IMR-90 (cell line): Measurements from ENCODE around the gene LDB2. TPM values are rescaled to one million over a fixed set of nuclear protein-coding genes. Genes with fewer than 3 reads are reported as not detected.

Source experiments
- ATAC-seq: fragments of 200-7000 bp; cut with Tn5 transposase; 2 replicates; pipeline ENCODE4 v1.9.1; 2020; ENCODE audit warnings: low read depth, mild to moderate bottlenecking, moderate library complexity
- BruUV-seq: library from RNA; stranded (reverse); fragments of 400-500 nt; replicated peaks from 2 replicates; lab custom pipeline; 2021; lab: Mats Ljungman, UMichigan
- CTCF ChIA-PET: fragments of 300-600 bp; formaldehyde crosslinking; extraction: SDS; loops from one replicate; lab custom pipeline; 2021; ENCODE audit warnings: antibody characterized with exemption; lab: Yijun Ruan, JAX
- POLR2A ChIA-PET: fragments of 300-600 bp; sonication (Branson Sonifier 250); formaldehyde crosslinking; loops from one replicate; lab custom pipeline; 2022; ENCODE audit warnings: antibody characterized with exemption; ENCODE audit not compliant: unreplicated experiment; lab: Charles Lee
- DNase-seq: peaks from one replicate; pipeline ENCODE4 v3.0.0; 2013
- H2AFZ ChIP-seq: replicated peaks from 2 replicates; pipeline ENCODE3; 2013; ENCODE audit warnings: low read length, mild to moderate bottlenecking; ENCODE audit not compliant: poor library complexity
- H2AK5ac ChIP-seq: 2 replicates; pipeline ENCODE4 v1.6.1; 2013; ENCODE audit warnings: low read depth, low read length, inconsistent platforms
- H2AK9ac ChIP-seq: replicated peaks from 2 replicates; pipeline ENCODE3; 2013; ENCODE audit warnings: mild to moderate bottlenecking, low read depth, low read length, moderate library complexity; ENCODE audit not compliant: poor library complexity
- H2BK120ac ChIP-seq: 2 replicates; pipeline ENCODE4 v1.6.1; 2013; ENCODE audit warnings: low read depth, low read length, inconsistent platforms
- H2BK15ac ChIP-seq: 3 replicates; pipeline ENCODE4 v1.6.1; 2013; ENCODE audit warnings: low read depth, low read length, inconsistent platforms
- H2BK20ac ChIP-seq: 2 replicates; pipeline ENCODE4 v1.6.1; 2013; ENCODE audit warnings: low read depth, mild to moderate bottlenecking, inconsistent platforms, low read length, moderate library complexity
- H2BK5ac ChIP-seq: 2 replicates; pipeline ENCODE4 v1.6.1; 2013; ENCODE audit warnings: mild to moderate bottlenecking, low read depth, low read length, inconsistent platforms; ENCODE audit not compliant: poor library complexity, severe bottlenecking
- H3K14ac ChIP-seq: replicated peaks from 2 replicates; pipeline ENCODE4 v1.6.1; 2013; ENCODE audit warnings: low read depth, low read length, inconsistent platforms
- H3K18ac ChIP-seq: 2 replicates; pipeline ENCODE4 v1.6.1; 2013; ENCODE audit warnings: low read depth, low read length, control low read depth
- H3K23ac ChIP-seq: 2 replicates; pipeline ENCODE4 v1.6.1; 2013; ENCODE audit warnings: low read depth, low read length, inconsistent platforms
- H3K27ac ChIP-seq: 2 replicates; pipeline ENCODE4 v1.5.1; 2013; ENCODE audit warnings: mild to moderate bottlenecking, control low read depth, low read length; ENCODE audit not compliant: insufficient read depth
- H3K27me3 ChIP-seq: 2 replicates; pipeline ENCODE4 v1.6.1; 2013; ENCODE audit warnings: low read length; ENCODE audit not compliant: control insufficient read depth, insufficient read depth
- H3K36me3 ChIP-seq: 2 replicates; pipeline ENCODE4 v1.6.1; 2013; ENCODE audit warnings: low read length, mixed read lengths; ENCODE audit not compliant: control insufficient read depth, insufficient read depth
- H3K4ac ChIP-seq: 2 replicates; pipeline ENCODE4 v1.6.1; 2013; ENCODE audit warnings: low read depth, low read length, inconsistent platforms
- H3K4me1 ChIP-seq: 2 replicates; pipeline ENCODE4 v1.6.1; 2013; ENCODE audit warnings: low read length, mixed read lengths; ENCODE audit not compliant: control insufficient read depth, insufficient read depth
- H3K4me2 ChIP-seq: 2 replicates; pipeline ENCODE4 v1.6.1; 2013; ENCODE audit warnings: low read depth, mild to moderate bottlenecking, control low read depth, low read length, moderate library complexity
- H3K4me3 ChIP-seq: 2 replicates; pipeline ENCODE4 v1.5.1; 2013; ENCODE audit warnings: low read depth, mild to moderate bottlenecking, control low read depth, low read length, moderate library complexity; ENCODE audit not compliant: insufficient read depth
- H3K56ac ChIP-seq: 2 replicates; pipeline ENCODE4 v1.6.1; 2013; ENCODE audit warnings: low read length, inconsistent platforms; ENCODE audit not compliant: insufficient read depth; ENCODE audit errors: extremely low read depth
- H3K79me1 ChIP-seq, 2 experiments: 2 replicates each; pipeline ENCODE4 v1.6.1; 2013; ENCODE audit warnings: low read length in 2 of 2, inconsistent platforms in 1 of 2, low read depth in 1 of 2
- H3K9ac ChIP-seq: 2 replicates; pipeline ENCODE4 v1.6.1; 2013; ENCODE audit warnings: low read depth, low read length, control low read depth
- H3K9me1 ChIP-seq: 2 replicates; pipeline ENCODE4 v1.6.1; 2013; ENCODE audit warnings: low read length, inconsistent platforms; ENCODE audit not compliant: insufficient read depth
- H3K9me3 ChIP-seq: 2 replicates; pipeline ENCODE4 v1.6.1; 2013; ENCODE audit warnings: low read length; ENCODE audit not compliant: control insufficient read depth, insufficient read depth
- H4K20me1 ChIP-seq: 2 replicates; pipeline ENCODE4 v1.6.1; 2013; ENCODE audit warnings: low read length, inconsistent platforms; ENCODE audit not compliant: insufficient read depth
- H4K5ac ChIP-seq: 2 replicates; pipeline ENCODE4 v1.6.1; 2013; ENCODE audit warnings: mild to moderate bottlenecking, low read depth, low read length, control low read depth
- H4K8ac ChIP-seq, 2 experiments: 2 replicates each; pipeline ENCODE4 v1.6.1; 2013; ENCODE audit warnings: low read depth in 2 of 2, low read length in 2 of 2, control low read depth in 1 of 2, inconsistent platforms in 1 of 2
- H4K91ac ChIP-seq: 2 replicates; pipeline ENCODE4 v1.6.1; 2013; ENCODE audit warnings: low read depth, low read length, inconsistent platforms; ENCODE audit not compliant: insufficient read depth
- CHD1 ChIP-seq: IDR thresholded peaks from 2 replicates; pipeline ENCODE4 v1.6.1; 2012; ENCODE audit warnings: low read depth, low read length, improper control_type of control experiment
- FOS ChIP-seq: fragments of 150-350 bp; IDR thresholded peaks from 2 replicates; pipeline ENCODE4 v1.6.1; 2016; ENCODE audit warnings: low read depth, low read length
- MXI1 ChIP-seq: IDR thresholded peaks from 2 replicates; pipeline ENCODE4 v1.6.1; 2012; ENCODE audit warnings: low read depth, mild to moderate bottlenecking, low read length, moderate library complexity, borderline replicate concordance
- RAD21 ChIP-seq: IDR thresholded peaks from 2 replicates; pipeline ENCODE4 v1.6.1; 2012; ENCODE audit warnings: low read length, improper control_type of control experiment
- RCOR1 ChIP-seq: IDR thresholded peaks from 2 replicates; pipeline ENCODE4 v1.6.1; 2012; ENCODE audit warnings: mild to moderate bottlenecking, low read length, improper control_type of control experiment; ENCODE audit not compliant: insufficient replicate concordance
- WGBS, 2 experiments: methylation state at CpG; one replicate each; pipeline versions ENCODE4 v1.1.5 to v1.1.7; 2013; ENCODE audit warnings: missing lambda C conversion rate in 2 of 2; ENCODE audit not compliant: insufficient read length in 1 of 2; ENCODE audit errors: extremely low coverage in 2 of 2; 5-methylcytosine and 5-hydroxymethylcytosine counted together
- dilution Hi-C: fragments of 300-500 bp; cut with HindIII; formaldehyde crosslinking; loops from one replicate; pipeline ENCODE4 v1.14.3; 2018; ENCODE audit warnings: low sequenced_read_pairs; ENCODE audit not compliant: unreplicated experiment
- in situ Hi-C: fragments of 300-500 bp; cut with MboI; formaldehyde crosslinking; loops from 3 replicates; pipeline ENCODE4 v1.14.3; 2019; ENCODE audit warnings: low sequenced_read_pairs, inconsistent platforms, mixed read lengths
- intact Hi-C: fragments of 100-400 bp; cut with micrococcal nuclease; formaldehyde crosslinking; loops from 2 replicates; pipeline ENCODE4 v1.10.0; 2022
- polyA plus RNA-seq, 3 experiments: library from polyadenylated mRNA; depleted of rRNA; stranded (reverse); fragments of >200 nt; gene quantifications; 2 replicates each; pipeline ENCODE4 v1.2.3, GENCODE V29; 2012; ENCODE audit warnings: low replicate concordance in 1 of 3
- total RNA-seq: library from RNA; depleted of rRNA; stranded (reverse); fragments of >200 nt; gene quantifications from 2 replicates; pipeline ENCODE4 v1.2.3, GENCODE V29; 2012
- TF ChIP-seq, protein P1 (sequence below): fragments of 150-350 bp; IDR thresholded peaks from 2 replicates; pipeline ENCODE4 v1.6.1; 2017; ENCODE audit warnings: mild to moderate bottlenecking, antibody characterized with exemption, low read length, low read depth
- TF ChIP-seq, protein P2 (sequence below): conservative IDR thresholded peaks from 2 replicates; pipeline ENCODE4 v1.5.1; 2012; ENCODE audit warnings: mild to moderate bottlenecking, low read depth, low read length, improper control_type of control experiment

The LDB2 gene
- total and polyA plus RNA-seq, 2 of the 4 experiments (the other 2 are of a cell fraction) = 67.9 to 116 TPM

DNA sequence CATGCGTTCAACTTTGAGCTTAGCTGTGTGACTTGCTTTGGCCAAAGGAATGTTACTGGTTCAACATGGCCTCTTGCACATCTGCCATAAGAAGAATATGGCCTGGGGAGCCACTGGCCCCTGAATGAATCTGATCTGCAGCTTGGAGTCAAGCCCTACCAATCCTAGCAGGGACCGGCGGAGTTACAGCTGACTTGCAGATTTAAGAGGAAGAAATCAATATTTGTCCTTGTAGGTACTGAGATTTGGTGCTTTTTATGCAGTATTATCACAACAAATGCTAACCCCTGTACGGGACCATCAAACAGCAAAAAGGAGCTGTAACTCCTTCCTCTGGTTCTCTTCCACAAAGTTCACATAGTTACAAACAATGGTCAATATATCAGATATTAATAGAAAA is 252.0 kb downstream of the LDB2 start:
- no peak overlapping the region for H3K56ac ChIP-seq
- H3K79me1 ChIP-seq = no peaks in the 10 kb centered on the region
- H4K20me1 ChIP-seq = no peaks in the 10 kb centered on the region
- H2AFZ ChIP-seq = no peak overlapping the region
- H3K27ac ChIP-seq = no peak overlapping the region
- H2AK9ac ChIP-seq = no peak overlapping the region
- no peaks in the 10 kb centered on the region for H3K36me3 ChIP-seq
- H4K8ac ChIP-seq = no peak overlapping the region
- no peak overlapping the region for H4K5ac ChIP-seq
- no peak overlapping the region for H3K4me3 ChIP-seq
- no peak overlapping the region for H3K4ac ChIP-seq
- H3K23ac ChIP-seq = no peak overlapping the region
- H3K9me1 ChIP-seq = no peaks in the 10 kb centered on the region
- no peak for DNase-seq
- H3K4me1 ChIP-seq = no peaks in the 10 kb centered on the region
- WGBS, 2 experiments = 100% methylated on average over 1 of the region's 4 CpGs; no CpG with 5 or more reads in 1 of the 2 experiments
- POLR2A ChIA-PET = interaction anchor here (0.6 kb wide), 1 partner anchor 20 kb away, joined by 4 read pairs; no protein-coding TSS in a partner anchor
- H4K91ac ChIP-seq = no peak overlapping the region
- no peak overlapping the region for H2BK5ac ChIP-seq
- CTCF ChIA-PET = no interaction called here
- H2AK5ac ChIP-seq = no peak overlapping the region
- no peaks in the 10 kb centered on the region for H3K9me3 ChIP-seq
- H3K4me2 ChIP-seq = no peak overlapping the region
- BruUV-seq = no TSS peak
- no peak overlapping the region for H2BK20ac ChIP-seq
- no peak overlapping the region for H2BK15ac ChIP-seq
- no peak overlapping the region for H3K14ac ChIP-seq
- ATAC-seq = no peak
- no peak overlapping the region for H3K18ac ChIP-seq
- intact Hi-C loops (no loop called here), in situ Hi-C loops (loop anchor here (10.0 kb wide), 1 partner anchor 678 kb away; no protein-coding TSS in a partner anchor), dilution Hi-C loops (no loop called here)
- H2BK120ac ChIP-seq = no peak overlapping the region
- no peak overlapping the region for H3K9ac ChIP-seq
- TF ChIP-seq, protein P1, sequence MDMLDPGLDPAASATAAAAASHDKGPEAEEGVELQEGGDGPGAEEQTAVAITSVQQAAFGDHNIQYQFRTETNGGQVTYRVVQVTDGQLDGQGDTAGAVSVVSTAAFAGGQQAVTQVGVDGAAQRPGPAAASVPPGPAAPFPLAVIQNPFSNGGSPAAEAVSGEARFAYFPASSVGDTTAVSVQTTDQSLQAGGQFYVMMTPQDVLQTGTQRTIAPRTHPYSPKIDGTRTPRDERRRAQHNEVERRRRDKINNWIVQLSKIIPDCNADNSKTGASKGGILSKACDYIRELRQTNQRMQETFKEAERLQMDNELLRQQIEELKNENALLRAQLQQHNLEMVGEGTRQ = no peak
- TF ChIP-seq FOS (no peak), CHD1 (no peak), MXI1 (no peak), RCOR1 (no peak), RAD21 (no peak)
- TF ChIP-seq, protein P2, sequence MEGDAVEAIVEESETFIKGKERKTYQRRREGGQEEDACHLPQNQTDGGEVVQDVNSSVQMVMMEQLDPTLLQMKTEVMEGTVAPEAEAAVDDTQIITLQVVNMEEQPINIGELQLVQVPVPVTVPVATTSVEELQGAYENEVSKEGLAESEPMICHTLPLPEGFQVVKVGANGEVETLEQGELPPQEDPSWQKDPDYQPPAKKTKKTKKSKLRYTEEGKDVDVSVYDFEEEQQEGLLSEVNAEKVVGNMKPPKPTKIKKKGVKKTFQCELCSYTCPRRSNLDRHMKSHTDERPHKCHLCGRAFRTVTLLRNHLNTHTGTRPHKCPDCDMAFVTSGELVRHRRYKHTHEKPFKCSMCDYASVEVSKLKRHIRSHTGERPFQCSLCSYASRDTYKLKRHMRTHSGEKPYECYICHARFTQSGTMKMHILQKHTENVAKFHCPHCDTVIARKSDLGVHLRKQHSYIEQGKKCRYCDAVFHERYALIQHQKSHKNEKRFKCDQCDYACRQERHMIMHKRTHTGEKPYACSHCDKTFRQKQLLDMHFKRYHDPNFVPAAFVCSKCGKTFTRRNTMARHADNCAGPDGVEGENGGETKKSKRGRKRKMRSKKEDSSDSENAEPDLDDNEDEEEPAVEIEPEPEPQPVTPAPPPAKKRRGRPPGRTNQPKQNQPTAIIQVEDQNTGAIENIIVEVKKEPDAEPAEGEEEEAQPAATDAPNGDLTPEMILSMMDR = no peak
- no peaks in the 10 kb centered on the region for H3K27me3 ChIP-seq
